ENCODE data around the gene CNTN4.

DNA sequence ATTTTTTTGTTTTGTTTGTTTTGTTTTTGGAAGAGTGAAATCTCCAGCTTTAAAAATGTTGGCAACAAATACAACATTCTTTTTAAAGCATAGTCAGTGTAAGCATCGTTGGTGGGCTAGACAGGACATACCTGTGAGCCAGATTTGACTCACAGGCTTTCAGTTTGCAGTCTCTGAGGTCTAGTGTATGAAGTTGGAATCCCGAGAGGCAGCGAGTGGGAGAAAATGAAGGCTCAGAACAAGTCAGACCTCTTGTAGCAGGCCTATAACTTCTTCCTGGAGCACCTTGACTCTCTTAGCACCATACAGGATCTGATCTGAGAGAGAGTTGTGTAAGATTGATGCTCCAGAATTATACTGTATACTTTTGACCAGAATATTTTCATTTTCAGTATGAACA, 60.2 kb downstream of the CNTN4 start:
- TF ChIP-seq, protein P1, sequence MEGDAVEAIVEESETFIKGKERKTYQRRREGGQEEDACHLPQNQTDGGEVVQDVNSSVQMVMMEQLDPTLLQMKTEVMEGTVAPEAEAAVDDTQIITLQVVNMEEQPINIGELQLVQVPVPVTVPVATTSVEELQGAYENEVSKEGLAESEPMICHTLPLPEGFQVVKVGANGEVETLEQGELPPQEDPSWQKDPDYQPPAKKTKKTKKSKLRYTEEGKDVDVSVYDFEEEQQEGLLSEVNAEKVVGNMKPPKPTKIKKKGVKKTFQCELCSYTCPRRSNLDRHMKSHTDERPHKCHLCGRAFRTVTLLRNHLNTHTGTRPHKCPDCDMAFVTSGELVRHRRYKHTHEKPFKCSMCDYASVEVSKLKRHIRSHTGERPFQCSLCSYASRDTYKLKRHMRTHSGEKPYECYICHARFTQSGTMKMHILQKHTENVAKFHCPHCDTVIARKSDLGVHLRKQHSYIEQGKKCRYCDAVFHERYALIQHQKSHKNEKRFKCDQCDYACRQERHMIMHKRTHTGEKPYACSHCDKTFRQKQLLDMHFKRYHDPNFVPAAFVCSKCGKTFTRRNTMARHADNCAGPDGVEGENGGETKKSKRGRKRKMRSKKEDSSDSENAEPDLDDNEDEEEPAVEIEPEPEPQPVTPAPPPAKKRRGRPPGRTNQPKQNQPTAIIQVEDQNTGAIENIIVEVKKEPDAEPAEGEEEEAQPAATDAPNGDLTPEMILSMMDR (IDR thresholded peaks at IDR 0.05; ENCODE audit: control extremely low read depth in 1 of 3, insufficient read depth in 1 of 3, low read depth in 1 of 3, low read length in 3 of 3), result no peak
- no peak for TF ChIP-seq RAD21 (IDR thresholded peaks at IDR 0.05 in 1 of 2, conservative IDR thresholded peaks at IDR 0.05 in 1 of 2; ENCODE audit: low read depth in 2 of 2, low read length in 2 of 2)
- TF ChIP-seq EZH2 (IDR thresholded peaks at IDR 0.05; ENCODE audit: low read depth, low read length, severe bottlenecking), result no peak
- no peak for TF ChIP-seq GTF2F1 (IDR thresholded peaks at IDR 0.05; ENCODE audit: borderline replicate concordance, low read depth, low read length)
- TF ChIP-seq TAF1 (IDR thresholded peaks at IDR 0.05; ENCODE audit: low read depth, low read length), result no peak
- TF ChIP-seq JUND (IDR thresholded peaks at IDR 0.05; ENCODE audit: low read length), result no peak
- TF ChIP-seq, protein P2, sequence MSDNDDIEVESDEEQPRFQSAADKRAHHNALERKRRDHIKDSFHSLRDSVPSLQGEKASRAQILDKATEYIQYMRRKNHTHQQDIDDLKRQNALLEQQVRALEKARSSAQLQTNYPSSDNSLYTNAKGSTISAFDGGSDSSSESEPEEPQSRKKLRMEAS (IDR thresholded peaks at IDR 0.05), result no peak
- TF ChIP-seq, protein P3, sequence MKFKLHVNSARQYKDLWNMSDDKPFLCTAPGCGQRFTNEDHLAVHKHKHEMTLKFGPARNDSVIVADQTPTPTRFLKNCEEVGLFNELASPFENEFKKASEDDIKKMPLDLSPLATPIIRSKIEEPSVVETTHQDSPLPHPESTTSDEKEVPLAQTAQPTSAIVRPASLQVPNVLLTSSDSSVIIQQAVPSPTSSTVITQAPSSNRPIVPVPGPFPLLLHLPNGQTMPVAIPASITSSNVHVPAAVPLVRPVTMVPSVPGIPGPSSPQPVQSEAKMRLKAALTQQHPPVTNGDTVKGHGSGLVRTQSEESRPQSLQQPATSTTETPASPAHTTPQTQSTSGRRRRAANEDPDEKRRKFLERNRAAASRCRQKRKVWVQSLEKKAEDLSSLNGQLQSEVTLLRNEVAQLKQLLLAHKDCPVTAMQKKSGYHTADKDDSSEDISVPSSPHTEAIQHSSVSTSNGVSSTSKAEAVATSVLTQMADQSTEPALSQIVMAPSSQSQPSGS (IDR thresholded peaks at IDR 0.05; ENCODE audit: low read length), result no peak
- no peak for TF ChIP-seq GABPA (IDR thresholded peaks at IDR 0.05; ENCODE audit: borderline replicate concordance, insufficient read depth, low read length)
- TF ChIP-seq CBX5 (IDR thresholded peaks at IDR 0.05; ENCODE audit: low read depth, low read length), result no peak
- no peak for TF ChIP-seq BACH1 (IDR thresholded peaks at IDR 0.05; ENCODE audit: low read length)
- no peak for TF ChIP-seq POLR2A (IDR thresholded peaks at IDR 0.05; ENCODE audit: control extremely low read depth in 1 of 2, low read depth in 2 of 2, low read length in 2 of 2)
